GM23248 (cell line): ENCODE results near the gene CCDC91. TPM values are rescaled to one million over a fixed set of nuclear protein-coding genes. Genes with fewer than 3 reads are reported as not detected.
A peak's percentile ranks its signal among the peaks of the same experiment; 100 is the strongest.

Source experiments
- DNase-seq: peaks from one replicate; pipeline ENCODE4 v3.0.0-alpha.2; 2015
- H2AFZ ChIP-seq: fragments of 200-600 bp; sonication (generic); 2 replicates; pipeline ENCODE4 v1.6.1; 2016; ENCODE audit warnings: antibody characterized with exemption
- H3F3A ChIP-seq: fragments of 200-600 bp; sonication (generic); 2 replicates; pipeline ENCODE4 v1.6.1; 2016; ENCODE audit warnings: mild to moderate bottlenecking, antibody characterized with exemption, mixed run types; ENCODE audit not compliant: insufficient read depth
- H3K27ac ChIP-seq: fragments of 200-600 bp; sonication (generic); 2 replicates; pipeline ENCODE4 v1.5.1; 2016; ENCODE audit warnings: mild to moderate bottlenecking
- H3K27me3 ChIP-seq: fragments of 200-600 bp; sonication (generic); replicated peaks from 2 replicates; pipeline ENCODE4 v1.6.1; 2016; ENCODE audit warnings: mild to moderate bottlenecking; ENCODE audit not compliant: insufficient read depth
- H3K36me3 ChIP-seq: fragments of 200-600 bp; sonication (generic); 2 replicates; pipeline ENCODE4 v1.6.1; 2016; ENCODE audit warnings: low read depth, mild to moderate bottlenecking
- H3K4me1 ChIP-seq: fragments of 200-600 bp; sonication (generic); 2 replicates; pipeline ENCODE4 v1.6.1; 2016; ENCODE audit warnings: mild to moderate bottlenecking; ENCODE audit not compliant: insufficient read depth
- H3K4me2 ChIP-seq: fragments of 200-600 bp; sonication (generic); one replicate; pipeline ENCODE4 v1.6.1; 2016; ENCODE audit warnings: mild to moderate bottlenecking; ENCODE audit not compliant: unreplicated experiment
- H3K4me3 ChIP-seq: fragments of 200-600 bp; sonication (generic); 2 replicates; pipeline ENCODE4 v1.5.1; 2016; ENCODE audit warnings: mild to moderate bottlenecking
- H3K79me2 ChIP-seq: fragments of 200-600 bp; sonication (generic); 2 replicates; pipeline ENCODE4 v1.6.1; 2016; ENCODE audit warnings: mild to moderate bottlenecking; ENCODE audit not compliant: insufficient read depth
- H3K9ac ChIP-seq: fragments of 200-600 bp; sonication (generic); 2 replicates; pipeline ENCODE4 v1.6.1; 2016; ENCODE audit warnings: mild to moderate bottlenecking
- H3K9me2 ChIP-seq: fragments of 200-600 bp; sonication (generic); 2 replicates; pipeline ENCODE4 v1.6.1; 2016; ENCODE audit warnings: mixed run types, mild to moderate bottlenecking, moderate library complexity; ENCODE audit not compliant: insufficient read depth
- H3K9me3 ChIP-seq: fragments of 200-600 bp; sonication (generic); one replicate; pipeline ENCODE4 v1.6.1; 2017; ENCODE audit warnings: low read depth
- H4K20me1 ChIP-seq: fragments of 200-600 bp; sonication (generic); 2 replicates; pipeline ENCODE4 v1.6.0; 2016; ENCODE audit not compliant: insufficient read depth
- EZH2 ChIP-seq: fragments of 200-600 bp; sonication (generic); IDR thresholded peaks from 2 replicates; pipeline ENCODE4 v1.6.1; 2018; ENCODE audit warnings: antibody characterized with exemption, mild to moderate bottlenecking; ENCODE audit not compliant: insufficient read depth, poor library complexity, severe bottlenecking
- EZH2phosphoT487 ChIP-seq: fragments of 200-600 bp; sonication (generic); IDR thresholded peaks from 2 replicates; pipeline ENCODE4 v1.6.1; 2018; ENCODE audit warnings: antibody characterized with exemption, moderate library complexity, mild to moderate bottlenecking, low read depth; ENCODE audit not compliant: insufficient read depth
- WGBS, 2 experiments: methylation state at CpG; one replicate each; pipeline ENCODE4 v1.1.6; 2015 to 2017; ENCODE audit warnings: low lambda C conversion rate in 2 of 2, low coverage in 1 of 2; ENCODE audit errors: missing lambda C conversion rate in 2 of 2; 5-methylcytosine and 5-hydroxymethylcytosine counted together
- in situ Hi-C: fragments of 300-500 bp; cut with MboI; formaldehyde crosslinking; loops from 2 replicates; pipeline ENCODE4 v1.15.0; 2020
- polyA plus RNA-seq: library from polyadenylated mRNA; unstranded; fragments of >200 nt; fragmentation: Nextera tagmentation; extraction: Ambion mirVana; gene quantifications from 2 replicates; pipeline ENCODE4 v1.2.1, GENCODE V29; 2016
- total RNA-seq: library from RNA; depleted of rRNA; stranded (reverse); fragments of >200 nt; shearing (Covaris generic); gene quantifications from 2 replicates; pipeline ENCODE4 v1.2.3, GENCODE V29; 2014

Gene CCDC91
- total and polyA plus RNA-seq, 2 experiments from 2014 or later = 17.2 to 31.5 TPM

- Histone ChIP-seq H2AFZ (no peak overlapping the region), H3K4me2 (no peak overlapping the region), H3K36me3 (no peaks in the 10 kb centered on the region), H4K20me1 (no peaks in the 10 kb centered on the region), H3K9ac (no peak overlapping the region), H3K27me3 (no peaks in the 10 kb centered on the region), H3K4me3 (no peak overlapping the region), H3F3A (peaks cover 10% of the 10 kb centered on the region; the same call in 1 of the 2 replicates), H3K79me2 (no peaks in the 10 kb centered on the region), H3K9me3 (no peaks in the 10 kb centered on the region), H3K27ac (no peak overlapping the region), H3K9me2 (no peaks in the 10 kb centered on the region), H3K4me1 (peaks cover 11% of the 10 kb centered on the region)
- in situ Hi-C loops = loop anchor here (10.0 kb wide), 1 partner anchor 441 kb away; no protein-coding TSS in a partner anchor
- 96 to 97% methylated on average over 3 of the region's 3 CpGs for WGBS, 2 experiments
- no peak for DNase-seq
- no peak for TF ChIP-seq EZH2
- TF ChIP-seq EZH2phosphoT487 = no peak
Observed at GRCh38 chr12:28176295-28176694, 14.0 kb upstream of the CCDC91 start.

- no peaks in the 10 kb centered on the region for H3K27me3 ChIP-seq
- H3K9ac ChIP-seq = no peak overlapping the region
- H4K20me1 ChIP-seq = no peaks in the 10 kb centered on the region
- no peaks in the 10 kb centered on the region for H3K36me3 ChIP-seq
- H3K9me3 ChIP-seq = no peaks in the 10 kb centered on the region
- no peak overlapping the region for H3K4me2 ChIP-seq
- WGBS, 2 experiments = 32 to 46% methylated on average over 2 of the region's 2 CpGs
- TF ChIP-seq EZH2phosphoT487 (no peak), EZH2 (no peak)
- no peaks in the 10 kb centered on the region for H3K4me1 ChIP-seq
- peak; percentile 22 for DNase-seq
- no peaks in the 10 kb centered on the region for H3F3A ChIP-seq
- H2AFZ ChIP-seq = no peak overlapping the region
- in situ Hi-C loops = loop anchor here (10.0 kb wide), 1 partner anchor 443 kb away; no protein-coding TSS in a partner anchor
- H3K27ac ChIP-seq = no peak overlapping the region
- 0 out of 2 replicates have a peak, but pooled peaks cover 3% of the 10 kb centered on the region for H3K9me2 ChIP-seq
- no peak overlapping the region for H3K4me3 ChIP-seq
- no peaks in the 10 kb centered on the region for H3K79me2 ChIP-seq
Observed at GRCh38 chr12:28177461-28177860, 12.8 kb upstream of the CCDC91 start.

GRCh38 chr12:28177905-28178304 is 12.4 kb upstream of the CCDC91 start:
- no peaks in the 10 kb centered on the region for H3K27me3 ChIP-seq
- H3K4me2 ChIP-seq = no peak overlapping the region
- no peak overlapping the region for H3K4me3 ChIP-seq
- no peak overlapping the region for H2AFZ ChIP-seq
- no peaks in the 10 kb centered on the region for H4K20me1 ChIP-seq
- in situ Hi-C loops = loop anchor here (10.0 kb wide), 1 partner anchor 443 kb away; no protein-coding TSS in a partner anchor
- H3K9ac ChIP-seq = no peak overlapping the region
- DNase-seq = no peak
- H3K4me1 ChIP-seq = no peaks in the 10 kb centered on the region
- no peaks in the 10 kb centered on the region for H3K79me2 ChIP-seq
- no peak for TF ChIP-seq EZH2
- TF ChIP-seq EZH2phosphoT487 = no peak
- H3K27ac ChIP-seq = no peak overlapping the region
- no peaks in the 10 kb centered on the region for H3K9me3 ChIP-seq
- 0 out of 2 replicates have a peak, but pooled peaks cover 3% of the 10 kb centered on the region for H3K9me2 ChIP-seq
- H3K36me3 ChIP-seq = no peaks in the 10 kb centered on the region
- no peaks in the 10 kb centered on the region for H3F3A ChIP-seq

GRCh38 chr12:28178775-28179174 is 11.5 kb upstream of the CCDC91 start:
- Histone ChIP-seq H3K4me2 (no peak overlapping the region), H3K9ac (no peak overlapping the region), H3F3A (no peaks in the 10 kb centered on the region), H3K9me2 (0 out of 2 replicates have a peak, but pooled peaks cover 3% of the 10 kb centered on the region), H3K4me3 (no peak overlapping the region), H3K4me1 (no peaks in the 10 kb centered on the region), H3K9me3 (no peaks in the 10 kb centered on the region), H4K20me1 (no peaks in the 10 kb centered on the region), H3K79me2 (no peaks in the 10 kb centered on the region), H3K27ac (no peak overlapping the region), H3K27me3 (no peaks in the 10 kb centered on the region), H2AFZ (no peak overlapping the region), H3K36me3 (no peaks in the 10 kb centered on the region)
- no peak for DNase-seq
- 76% methylated on average over 7 of the region's 7 CpGs for WGBS, 2 experiments
- in situ Hi-C loops = loop anchor here (10.0 kb wide), 1 partner anchor 444 kb away; no protein-coding TSS in a partner anchor
- TF ChIP-seq EZH2phosphoT487 = no peak
- TF ChIP-seq EZH2 = no peak

- 50 to 64% methylated on average over 3 of the region's 3 CpGs for whole genome bisulfite sequencing, 2 experiments
- Histone ChIP-seq H3K4me2 (no peak overlapping the region), H3K9me2 (0 out of 2 replicates have a peak, but pooled peaks cover 3% of the 10 kb centered on the region), H3K4me3 (no peak overlapping the region), H3K27me3 (no peaks in the 10 kb centered on the region), H3F3A (no peaks in the 10 kb centered on the region), H3K4me1 (no peaks in the 10 kb centered on the region), H4K20me1 (no peaks in the 10 kb centered on the region), H2AFZ (no peak overlapping the region), H3K79me2 (no peaks in the 10 kb centered on the region), H3K9me3 (no peaks in the 10 kb centered on the region), H3K27ac (no peak overlapping the region), H3K36me3 (no peaks in the 10 kb centered on the region), H3K9ac (no peak overlapping the region)
- DNase-seq = no peak
- TF ChIP-seq EZH2 = no peak
- no peak for TF ChIP-seq EZH2phosphoT487
- in situ Hi-C loops = no loop called here
Observed at GRCh38 chr12:28180786-28181185, 9.5 kb upstream of the CCDC91 start.
